ENCODE measurements around the gene UPF1. TPM values are rescaled to one million over a fixed set of nuclear protein-coding genes. Genes with fewer than 3 reads are reported as not detected.

The UPF1 gene
- total RNA-seq, 4 donors from 2014 or later: 63.9 to 157 (median 127) TPM

DNA sequence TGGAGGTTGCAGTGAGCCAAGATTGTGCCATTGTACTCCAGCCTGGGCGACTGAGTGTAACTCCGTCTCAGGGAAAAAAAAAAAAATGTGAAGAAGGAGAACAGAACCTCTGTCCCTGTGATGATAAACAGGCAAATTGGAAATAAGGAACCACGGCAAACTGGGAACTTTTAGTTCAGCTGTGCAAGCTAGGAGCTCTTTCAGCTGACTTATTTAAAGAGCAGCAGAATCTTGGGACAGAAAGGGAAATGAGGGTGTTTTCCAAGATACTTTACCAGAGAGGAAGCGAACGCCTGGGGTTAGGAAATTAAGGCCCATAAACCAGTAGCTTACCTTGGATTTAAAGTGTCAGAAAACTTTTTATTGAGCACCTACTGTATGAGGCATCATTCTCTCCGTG lies 3.0 kb upstream of the UPF1 start:
- Histone ChIP-seq H3K27ac (no peak overlapping the region), H3K4me3 (no peak overlapping the region), H3K9me3 (peaks cover 0 to 7% (median 0%) of the 10 kb centered on the region in 4 donors), H3K27me3 (no peaks in the 10 kb centered on the region), H3K4me1 (peaks cover 0 to 9% (median 2%) of the 10 kb centered on the region in 4 donors), H3K36me3 (no peaks in the 10 kb centered on the region)
- TF ChIP-seq POLR2A (IDR thresholded peaks at IDR 0.05): no peak
- TF ChIP-seq, protein P1, sequence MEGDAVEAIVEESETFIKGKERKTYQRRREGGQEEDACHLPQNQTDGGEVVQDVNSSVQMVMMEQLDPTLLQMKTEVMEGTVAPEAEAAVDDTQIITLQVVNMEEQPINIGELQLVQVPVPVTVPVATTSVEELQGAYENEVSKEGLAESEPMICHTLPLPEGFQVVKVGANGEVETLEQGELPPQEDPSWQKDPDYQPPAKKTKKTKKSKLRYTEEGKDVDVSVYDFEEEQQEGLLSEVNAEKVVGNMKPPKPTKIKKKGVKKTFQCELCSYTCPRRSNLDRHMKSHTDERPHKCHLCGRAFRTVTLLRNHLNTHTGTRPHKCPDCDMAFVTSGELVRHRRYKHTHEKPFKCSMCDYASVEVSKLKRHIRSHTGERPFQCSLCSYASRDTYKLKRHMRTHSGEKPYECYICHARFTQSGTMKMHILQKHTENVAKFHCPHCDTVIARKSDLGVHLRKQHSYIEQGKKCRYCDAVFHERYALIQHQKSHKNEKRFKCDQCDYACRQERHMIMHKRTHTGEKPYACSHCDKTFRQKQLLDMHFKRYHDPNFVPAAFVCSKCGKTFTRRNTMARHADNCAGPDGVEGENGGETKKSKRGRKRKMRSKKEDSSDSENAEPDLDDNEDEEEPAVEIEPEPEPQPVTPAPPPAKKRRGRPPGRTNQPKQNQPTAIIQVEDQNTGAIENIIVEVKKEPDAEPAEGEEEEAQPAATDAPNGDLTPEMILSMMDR (IDR thresholded peaks at IDR 0.05): no peak
- DNase-seq: no peak

DNA sequence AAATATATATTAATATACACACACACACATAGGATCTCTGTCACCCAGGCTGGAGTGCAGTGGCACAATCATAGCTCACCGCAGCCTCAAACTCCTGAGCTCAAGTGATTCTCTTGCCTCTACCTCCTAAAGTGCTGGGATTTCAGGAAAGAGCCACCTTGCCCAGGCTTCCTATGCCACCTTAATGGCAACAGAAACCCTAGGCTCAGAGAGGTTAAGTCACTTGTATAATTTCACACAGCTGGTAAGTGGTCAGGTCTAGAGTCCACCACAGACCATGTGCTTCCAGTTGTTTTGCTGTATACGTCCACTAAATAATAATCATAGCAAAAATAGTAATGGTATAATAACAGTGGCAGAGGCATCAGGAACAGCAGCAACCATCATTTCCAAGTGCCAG lies 1.3 kb upstream of the UPF1 start:
- H3K4me1 ChIP-seq: peaks cover 0 to 26% (median 5%) of the 10 kb centered on the region in 4 donors
- no peaks in the 10 kb centered on the region for H3K27me3 ChIP-seq
- H3K9me3 ChIP-seq: peaks cover 0 to 7% (median 0%) of the 10 kb centered on the region in 4 donors
- no peak for TF ChIP-seq POLR2A (IDR thresholded peaks at IDR 0.05)
- TF ChIP-seq, protein P1 (IDR thresholded peaks at IDR 0.05): no peak
- no peak for DNase-seq
- no peak overlapping the region for H3K27ac ChIP-seq
- peaks cover 0 to 4% (median 0%) of the 10 kb centered on the region in 3 donors for H3K36me3 ChIP-seq
- no peak overlapping the region for H3K4me3 ChIP-seq

DNA sequence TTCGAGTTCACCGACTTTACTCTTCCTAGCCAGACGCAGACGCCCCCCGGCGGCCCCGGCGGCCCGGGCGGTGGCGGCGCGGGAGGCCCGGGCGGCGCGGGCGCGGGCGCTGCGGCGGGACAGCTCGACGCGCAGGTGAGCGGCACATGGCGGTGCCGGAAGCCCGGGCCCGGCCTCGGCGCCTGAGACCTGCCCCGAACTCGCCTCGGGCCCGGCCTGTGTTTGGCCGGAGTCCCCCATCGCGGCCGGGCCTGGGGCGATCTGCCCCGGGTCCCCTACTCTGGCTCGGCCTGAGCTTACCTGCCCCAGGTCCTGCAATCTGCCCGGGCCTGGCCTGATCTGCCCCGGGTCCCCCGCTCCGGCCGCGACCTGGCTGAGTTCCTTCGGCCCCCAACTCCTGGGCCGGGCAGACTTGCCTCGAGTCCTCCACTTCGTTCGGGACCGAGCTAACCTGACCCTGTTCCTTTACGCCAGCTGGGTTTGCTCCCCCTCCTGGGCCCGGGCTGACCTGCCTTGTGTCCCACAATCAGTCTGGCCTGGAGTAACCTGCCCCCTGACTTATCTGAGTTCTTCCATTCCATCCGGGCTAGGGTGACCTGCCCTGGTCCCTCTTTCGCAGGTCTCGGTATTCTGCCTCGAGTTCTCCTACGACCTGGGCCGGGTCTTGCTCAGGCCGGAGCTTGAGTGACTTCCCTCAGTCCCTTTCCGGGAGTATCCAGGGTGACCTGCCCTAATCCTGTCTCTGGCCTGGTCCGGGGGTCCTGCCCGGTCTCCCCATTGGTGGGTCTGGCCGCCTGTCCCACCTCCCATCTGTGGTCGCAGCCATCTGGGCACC lies 764 bp downstream of the UPF1 start:
- H3K9me3 ChIP-seq: no peaks in the 10 kb centered on the region
- H3K4me3 ChIP-seq: peak overlapping the region; percentile 86 to 97 (median 95)
- no peaks in the 10 kb centered on the region for H3K27me3 ChIP-seq
- DNase-seq: peak in 2 of 3 donors; percentile 36 to 63
- peak overlapping the region; percentile 91 to 95 (median 94) for H3K27ac ChIP-seq
- TF ChIP-seq, protein P1 (IDR thresholded peaks at IDR 0.05): no peak
- no peak for TF ChIP-seq POLR2A (IDR thresholded peaks at IDR 0.05)
- peaks cover 0 to 7% (median 0%) of the 10 kb centered on the region in 3 donors for H3K36me3 ChIP-seq
- peaks cover 0 to 46% (median 10%) of the 10 kb centered on the region in 4 donors for H3K4me1 ChIP-seq

DNA sequence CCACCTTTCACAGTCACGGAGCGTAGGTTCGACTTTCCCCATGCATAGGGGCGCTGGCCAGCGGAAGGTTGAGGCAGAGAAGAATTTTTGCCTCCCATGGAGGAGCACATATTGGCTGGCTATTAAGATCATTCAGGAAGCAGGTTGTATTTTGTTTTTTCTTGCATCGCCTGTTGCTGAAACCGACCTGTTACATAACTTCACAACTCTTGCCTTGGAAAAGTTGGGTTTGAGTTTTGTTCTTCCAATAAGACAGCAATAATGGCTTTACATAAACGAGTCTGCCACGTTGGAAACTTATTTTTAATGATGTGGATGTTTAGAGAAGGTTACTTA lies 1.4 kb downstream of the UPF1 start:
- DNase-seq: no peak
- H3K4me1 ChIP-seq: peaks cover 0 to 52% (median 12%) of the 10 kb centered on the region in 4 donors

GRCh38 chr19:18833849-18834643 lies 2.3 kb downstream of the UPF1 start:
- H3K27ac ChIP-seq: peak overlapping the region; percentile 91 to 95 (median 94)
- no peaks in the 10 kb centered on the region for H3K9me3 ChIP-seq
- peaks cover 0 to 16% (median 0%) of the 10 kb centered on the region in 3 donors for H3K36me3 ChIP-seq
- H3K27me3 ChIP-seq: no peaks in the 10 kb centered on the region
- peaks cover 0 to 61% (median 12%) of the 10 kb centered on the region in 4 donors for H3K4me1 ChIP-seq
- no peak for TF ChIP-seq POLR2A (IDR thresholded peaks at IDR 0.05)
- TF ChIP-seq, protein P1 (IDR thresholded peaks at IDR 0.05): no peak
- no peak for DNase-seq
- H3K4me3 ChIP-seq: peak overlapping the region; percentile 86 to 97 (median 95)

More for the DNA sequence above, 1.4 kb downstream of the UPF1 start:
- H3K27me3 ChIP-seq: no peaks in the 10 kb centered on the region
- TF ChIP-seq, protein P1 (IDR thresholded peaks at IDR 0.05): no peak
- peak overlapping the region; percentile 91 to 95 (median 94) for H3K27ac ChIP-seq
- H3K36me3 ChIP-seq: peaks cover 0 to 12% (median 0%) of the 10 kb centered on the region in 3 donors
- H3K4me3 ChIP-seq: peak overlapping the region; percentile 86 to 97 (median 95)
- H3K9me3 ChIP-seq: no peaks in the 10 kb centered on the region

Data from Peyer's patch (tissue), 4 donors.